Measurements from ENCODE around the gene PAK5.

Gene PAK5

GRCh38 chr20:9555781-9556180, 283.1 kb downstream of the PAK5 start:
- no peak for TF ChIP-seq CTCF (conservative IDR thresholded peaks at IDR 0.05)
- no peak overlapping the region for H3K27ac ChIP-seq

GRCh38 chr20:9551808-9552550, 286.9 kb downstream of the PAK5 start:
- H3K27ac ChIP-seq = no peak overlapping the region
- no peak for TF ChIP-seq CTCF (conservative IDR thresholded peaks at IDR 0.05)

- no peak overlapping the region for H3K27ac ChIP-seq
- no peak for TF ChIP-seq CTCF (conservative IDR thresholded peaks at IDR 0.05)
Measured at GRCh38 chr20:9550871-9551270, 288.0 kb downstream of the PAK5 start.

- H3K27ac ChIP-seq = no peak overlapping the region
- TF ChIP-seq CTCF (conservative IDR thresholded peaks at IDR 0.05) = no peak
Measured at GRCh38 chr20:9550283-9550682, 288.6 kb downstream of the PAK5 start.

GRCh38 chr20:9543214-9543613, 295.7 kb downstream of the PAK5 start:
- no peak overlapping the region for H3K27ac ChIP-seq
- TF ChIP-seq CTCF (conservative IDR thresholded peaks at IDR 0.05) = no peak

- H3K27ac ChIP-seq = no peak overlapping the region
- TF ChIP-seq CTCF (conservative IDR thresholded peaks at IDR 0.05) = no peak
Measured at GRCh38 chr20:9535449-9535848, 303.4 kb downstream of the PAK5 start.

GRCh38 chr20:9534025-9534424, 304.9 kb downstream of the PAK5 start:
- no peak overlapping the region for H3K27ac ChIP-seq
- no peak for TF ChIP-seq CTCF (conservative IDR thresholded peaks at IDR 0.05)
